Endodermal cell (in vitro differentiated cells): ENCODE measurements around the gene SLU7. TPM values are rescaled to one million over a fixed set of nuclear protein-coding genes. Genes with fewer than 3 reads are reported as not detected.

Source experiments
- DNase-seq: peaks from one replicate; pipeline ENCODE4 v3.0.0-alpha.2; 2017
- H3K27ac ChIP-seq: 2 replicates; pipeline ENCODE4 v1.5.1; 2013; ENCODE audit warnings: mild to moderate bottlenecking, low read depth, low read length, moderate library complexity
- H3K27me3 ChIP-seq: 2 replicates; pipeline ENCODE4 v1.6.1; 2013; ENCODE audit warnings: mild to moderate bottlenecking, low read length, moderate library complexity; ENCODE audit not compliant: insufficient read depth, control insufficient read depth, poor library complexity, severe bottlenecking
- H3K36me3 ChIP-seq: 2 replicates; pipeline ENCODE4 v1.7.0; 2013; ENCODE audit warnings: mild to moderate bottlenecking, low read length, moderate library complexity; ENCODE audit not compliant: control insufficient read depth, insufficient read depth
- H3K4me1 ChIP-seq: one replicate; pipeline ENCODE4 v1.7.0; 2013; ENCODE audit warnings: low read length; ENCODE audit not compliant: control insufficient read depth, insufficient read depth
- H3K4me3 ChIP-seq: 2 replicates; pipeline ENCODE4 v1.5.1; 2013; ENCODE audit warnings: mild to moderate bottlenecking, low read length, moderate library complexity
- H3K9ac ChIP-seq: 2 replicates; pipeline ENCODE4 v1.6.1; 2013; ENCODE audit warnings: mild to moderate bottlenecking, low read length, moderate library complexity; ENCODE audit not compliant: poor library complexity, severe bottlenecking; ENCODE audit errors: extremely low read depth
- H3K9me3 ChIP-seq: 2 replicates; pipeline ENCODE4 v1.6.1; 2013; ENCODE audit warnings: mild to moderate bottlenecking, low read length, moderate library complexity; ENCODE audit not compliant: control insufficient read depth
- H3K27ac Mint-ChIP-seq: 2 replicates; pipeline ENCODE4 v1.8.0; 2020; ENCODE audit warnings: mixed read lengths
- H3K27me3 Mint-ChIP-seq: 2 replicates; pipeline ENCODE4 v1.8.0; 2021; ENCODE audit warnings: mild to moderate bottlenecking, mixed read lengths; ENCODE audit not compliant: insufficient read depth
- H3K36me3 Mint-ChIP-seq: 2 replicates; pipeline ENCODE4 v1.8.0; 2020; ENCODE audit warnings: low read depth, mixed read lengths
- H3K4me1 Mint-ChIP-seq: 2 replicates; pipeline ENCODE4 v1.8.0; 2020; ENCODE audit warnings: mixed read lengths
- H3K4me3 Mint-ChIP-seq: 2 replicates; pipeline ENCODE4 v1.8.0; 2020; ENCODE audit warnings: mild to moderate bottlenecking, moderate library complexity, mixed read lengths
- H3K9me3 Mint-ChIP-seq: 2 replicates; pipeline ENCODE4 v1.8.0; 2020; ENCODE audit warnings: mild to moderate bottlenecking, mixed read lengths
- CTCF ChIP-seq: fragments of 200-600 bp; sonication (generic); conservative IDR thresholded peaks from 2 replicates; pipeline ENCODE4 v1.5.0; 2021; ENCODE audit warnings: antibody characterized with exemption, mild to moderate bottlenecking
- WGBS, 2 experiments: methylation state at CpG; one replicate each; pipeline versions ENCODE4 v1.1.5 to v1.1.7; 2013; ENCODE audit warnings: missing lambda C conversion rate in 2 of 2, mixed read lengths in 1 of 2; ENCODE audit not compliant: insufficient coverage in 1 of 2, insufficient read length in 1 of 2; 5-methylcytosine and 5-hydroxymethylcytosine counted together
- total RNA-seq, 2 donors: library from RNA; stranded (reverse); fragmentation: NEBNext Ultra II Directional in 1 of 2; extraction: Animal tissue kit (Norgen Biotek cat#: 25700) in 1 of 2; gene quantifications; 2 replicates in 1 of 2; 3 replicates in 1 of 2; pipeline ENCODE4 v1.2.1, GENCODE V29; 2021

The SLU7 gene
- total RNA-seq, 2 donors from 2014 or later: 36.8 to 47.5 TPM

GRCh38 chr5:160455600-160455999, 36.7 kb upstream of the SLU7 start:
- H3K9me3 Mint-ChIP-seq: no peaks in the 10 kb centered on the region
- 91 to 96% methylated on average over 3 to 4 of the region's 4 CpGs for WGBS, 2 experiments
- H3K27ac Mint-ChIP-seq: no peak overlapping the region

GRCh38 chr5:160453751-160454150, 34.9 kb upstream of the SLU7 start:
- no peak overlapping the region for H3K4me3 Mint-ChIP-seq
- Histone ChIP-seq H3K27me3 (no peaks in the 10 kb centered on the region), H3K27ac (no peak overlapping the region), H3K4me3 (no peak overlapping the region), H3K4me1 (no peaks in the 10 kb centered on the region), H3K9ac (no peak overlapping the region), H3K36me3 (no peaks in the 10 kb centered on the region), H3K9me3 (peaks cover 5% of the 10 kb centered on the region)
- WGBS, 2 experiments: 89 to 93% methylated on average over 1 of the region's 1 CpG
- no peaks in the 10 kb centered on the region for H3K4me1 Mint-ChIP-seq
- no peaks in the 10 kb centered on the region for H3K9me3 Mint-ChIP-seq
- no peak for DNase-seq
- no peak for TF ChIP-seq CTCF
- H3K36me3 Mint-ChIP-seq: no peaks in the 10 kb centered on the region
- no peak overlapping the region for H3K27ac Mint-ChIP-seq
- no peaks in the 10 kb centered on the region for H3K27me3 Mint-ChIP-seq

More at GRCh38 chr5:160455600-160455999, 36.7 kb upstream of the SLU7 start:
- no peak for DNase-seq
- H3K4me3 Mint-ChIP-seq: no peak overlapping the region
- Histone ChIP-seq H3K27ac (no peak overlapping the region), H3K4me1 (no peaks in the 10 kb centered on the region), H3K27me3 (no peaks in the 10 kb centered on the region), H3K9ac (no peak overlapping the region), H3K4me3 (no peak overlapping the region), H3K9me3 (no peaks in the 10 kb centered on the region), H3K36me3 (no peaks in the 10 kb centered on the region)
- H3K27me3 Mint-ChIP-seq: no peaks in the 10 kb centered on the region
- TF ChIP-seq CTCF: no peak
- H3K4me1 Mint-ChIP-seq: no peaks in the 10 kb centered on the region
- H3K36me3 Mint-ChIP-seq: no peaks in the 10 kb centered on the region

DNA sequence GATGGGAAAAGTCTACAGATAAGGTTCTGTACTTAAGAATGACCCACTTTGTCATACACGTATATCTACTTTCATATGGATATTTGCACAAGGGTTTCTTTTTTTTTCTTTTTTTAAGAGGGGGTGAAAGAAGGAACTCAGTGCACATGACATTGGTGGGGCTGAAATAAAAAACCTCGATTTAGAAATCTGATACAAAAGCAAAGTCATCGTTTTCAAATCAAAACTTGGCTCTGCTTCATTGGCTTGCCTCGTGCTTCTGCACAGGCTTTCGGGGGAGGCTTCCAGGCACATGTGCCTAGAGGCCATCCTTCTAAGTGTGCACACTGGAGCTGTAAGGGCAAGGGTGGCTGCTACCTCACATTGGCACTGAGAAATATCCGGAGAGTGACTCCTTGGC, 33.9 kb upstream of the SLU7 start:
- H3K27ac Mint-ChIP-seq: no peak overlapping the region
- no peaks in the 10 kb centered on the region for H3K9me3 Mint-ChIP-seq
- H3K36me3 Mint-ChIP-seq: no peaks in the 10 kb centered on the region
- H3K27me3 Mint-ChIP-seq: no peaks in the 10 kb centered on the region
- H3K27ac ChIP-seq: no peak overlapping the region
- WGBS, 2 experiments: 93 to 100% methylated on average over 4 to 6 of the region's 6 CpGs
- peaks cover 8% of the 10 kb centered on the region for H3K9me3 ChIP-seq
- no peaks in the 10 kb centered on the region for H3K4me1 ChIP-seq
- no peak for DNase-seq
- no peaks in the 10 kb centered on the region for H3K4me1 Mint-ChIP-seq
- no peak overlapping the region for H3K9ac ChIP-seq
- H3K4me3 ChIP-seq: no peak overlapping the region
- H3K4me3 Mint-ChIP-seq: no peak overlapping the region
- no peaks in the 10 kb centered on the region for H3K27me3 ChIP-seq
- TF ChIP-seq CTCF: no peak
- H3K36me3 ChIP-seq: no peaks in the 10 kb centered on the region
